Measurements from ENCODE around the gene PDE8B.

PDE8B gene

GRCh38 chr5:77430726-77431125, 220.2 kb downstream of the PDE8B start:
- no peak for TF ChIP-seq GATA3 (IDR thresholded peaks at IDR 0.05; ENCODE audit: low read depth, low read length)
- TF ChIP-seq GATA2 (IDR thresholded peaks at IDR 0.05; ENCODE audit: low read depth, low read length) = no peak

- no peak for TF ChIP-seq GATA2 (IDR thresholded peaks at IDR 0.05; ENCODE audit: low read depth, low read length)
Measured at GRCh38 chr5:77431286-77431685, 220.8 kb downstream of the PDE8B start.

DNA sequence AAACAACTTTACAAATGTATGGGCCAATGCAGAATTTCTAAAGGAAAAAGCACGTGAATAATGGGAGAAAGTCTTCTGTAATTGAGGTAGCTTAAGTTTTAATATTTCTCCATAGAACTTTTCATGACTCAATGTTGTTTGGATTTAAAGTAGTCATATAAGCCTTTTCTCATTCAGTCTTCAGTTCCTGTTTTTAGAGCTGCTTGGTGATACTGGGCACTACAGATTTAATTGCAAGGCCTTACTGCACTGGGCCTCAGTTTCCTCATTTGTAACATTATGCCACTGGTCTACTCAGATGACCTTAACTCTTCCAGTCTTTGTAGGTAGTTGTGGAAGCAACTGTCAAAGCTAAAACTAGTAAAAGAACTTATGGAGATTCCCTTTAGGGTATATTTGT, 221.2 kb downstream of the PDE8B start:
- TF ChIP-seq GATA3 (IDR thresholded peaks at IDR 0.05; ENCODE audit: low read depth, low read length) (no peak), GATA2 (IDR thresholded peaks at IDR 0.05; ENCODE audit: low read depth, low read length) (no peak)

- TF ChIP-seq GATA3 (IDR thresholded peaks at IDR 0.05; ENCODE audit: low read depth, low read length) (no peak), GATA2 (IDR thresholded peaks at IDR 0.05; ENCODE audit: low read depth, low read length) (no peak)
Measured at GRCh38 chr5:77437194-77437593, 226.7 kb downstream of the PDE8B start.

GRCh38 chr5:77438071-77438470, 227.6 kb downstream of the PDE8B start:
- TF ChIP-seq GATA3 (IDR thresholded peaks at IDR 0.05; ENCODE audit: low read depth, low read length) (no peak), GATA2 (IDR thresholded peaks at IDR 0.05; ENCODE audit: low read depth, low read length) (no peak)

- TF ChIP-seq GATA3 (IDR thresholded peaks at IDR 0.05; ENCODE audit: low read depth, low read length) (no peak), GATA2 (IDR thresholded peaks at IDR 0.05; ENCODE audit: low read depth, low read length) (no peak)
Measured at GRCh38 chr5:77443670-77444069, 233.2 kb downstream of the PDE8B start.

GRCh38 chr5:77444356-77444755, 233.9 kb downstream of the PDE8B start:
- no peak for TF ChIP-seq GATA3 (IDR thresholded peaks at IDR 0.05; ENCODE audit: low read depth, low read length)

DNA sequence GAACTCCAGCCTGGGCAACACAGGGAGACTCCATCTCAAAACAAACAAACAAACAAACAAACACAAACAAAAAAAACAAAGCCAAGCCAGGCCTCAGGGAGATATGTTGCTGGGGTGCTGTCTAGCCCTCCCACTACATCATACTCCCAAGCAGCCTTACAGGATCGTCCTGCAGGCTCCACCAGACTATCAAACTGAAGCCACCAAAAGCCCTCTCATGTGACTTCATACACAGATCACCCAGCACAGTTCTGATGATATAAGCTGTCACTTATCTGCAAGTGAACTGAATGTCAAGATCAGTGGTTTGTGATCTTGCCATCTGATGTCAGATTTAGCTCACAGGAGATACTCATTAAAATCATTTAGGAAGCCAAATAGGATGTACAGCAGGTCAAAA, 238.4 kb downstream of the PDE8B start:
- TF ChIP-seq GATA2 (IDR thresholded peaks at IDR 0.05; ENCODE audit: low read depth, low read length) (no peak), GATA3 (IDR thresholded peaks at IDR 0.05; ENCODE audit: low read depth, low read length) (no peak)

- TF ChIP-seq GATA2 (IDR thresholded peaks at IDR 0.05; ENCODE audit: low read depth, low read length) = no peak
- no peak for TF ChIP-seq GATA3 (IDR thresholded peaks at IDR 0.05; ENCODE audit: low read depth, low read length)
Measured at GRCh38 chr5:77449277-77449676, 238.8 kb downstream of the PDE8B start.

GRCh38 chr5:77449981-77450380, 239.5 kb downstream of the PDE8B start:
- TF ChIP-seq GATA3 (IDR thresholded peaks at IDR 0.05; ENCODE audit: low read depth, low read length) = no peak
- TF ChIP-seq GATA2 (IDR thresholded peaks at IDR 0.05; ENCODE audit: low read depth, low read length) = no peak

- TF ChIP-seq GATA2 (IDR thresholded peaks at IDR 0.05; ENCODE audit: low read depth, low read length) (no peak), GATA3 (IDR thresholded peaks at IDR 0.05; ENCODE audit: low read depth, low read length) (no peak)
Measured at GRCh38 chr5:77452351-77452750, 241.9 kb downstream of the PDE8B start.

DNA sequence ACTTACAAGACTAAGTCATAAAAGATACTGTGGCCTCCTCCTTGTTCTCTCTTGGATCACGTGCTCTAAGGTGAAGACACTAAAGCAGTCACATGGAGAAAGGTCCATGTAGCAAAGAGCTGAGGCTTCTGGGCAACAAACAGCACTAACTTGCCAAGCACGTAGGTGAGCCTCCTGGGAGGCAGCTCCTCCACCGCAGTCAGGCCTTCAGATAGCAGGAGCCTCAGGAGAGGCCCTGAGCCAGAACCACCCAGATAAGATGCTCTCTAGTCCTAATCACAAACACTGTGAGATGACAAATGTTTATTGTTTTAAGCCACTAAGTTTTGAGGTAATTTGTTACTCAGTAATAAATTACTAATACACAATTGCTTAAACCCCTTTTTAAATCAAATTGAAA, 243.6 kb downstream of the PDE8B start:
- TF ChIP-seq GATA2 (IDR thresholded peaks at IDR 0.05; ENCODE audit: low read depth, low read length) = no peak
- no peak for TF ChIP-seq GATA3 (IDR thresholded peaks at IDR 0.05; ENCODE audit: low read depth, low read length)

GRCh38 chr5:77461287-77461686, 250.8 kb downstream of the PDE8B start:
- TF ChIP-seq GATA3 (IDR thresholded peaks at IDR 0.05; ENCODE audit: low read depth, low read length) (no peak), GATA2 (IDR thresholded peaks at IDR 0.05; ENCODE audit: low read depth, low read length) (no peak)

GRCh38 chr5:77463905-77464304, 253.4 kb downstream of the PDE8B start:
- no peak for TF ChIP-seq GATA3 (IDR thresholded peaks at IDR 0.05; ENCODE audit: low read depth, low read length)
- TF ChIP-seq GATA2 (IDR thresholded peaks at IDR 0.05; ENCODE audit: low read depth, low read length) = no peak

Measured in SH-SY5Y (cell line).